Left ventricle myocardium superior (tissue), 1 donor: ENCODE measurements around the gene TMC3. TPM values are rescaled to one million over a fixed set of nuclear protein-coding genes. Genes with fewer than 3 reads are reported as not detected.
A peak's percentile ranks its signal among the peaks of the same experiment; 100 is the strongest.
"Not testable (repeated sequence)": the region's sequence is repeated elsewhere in the genome, so short reads cannot be mapped to it uniquely, and the experiment has no call there.

Source experiments
- ATAC-seq: fragments of 200-7000 bp; cut with Tn5 transposase; one replicate; pipeline ENCODE4 v1.9.1; 2020; ENCODE audit warnings: mild to moderate bottlenecking, moderate library complexity
- DNase-seq: peaks from one replicate; pipeline ENCODE4 v3.0.0-alpha.2; 2020
- intact Hi-C: fragments of 100-400 bp; cut with micrococcal nuclease; formaldehyde crosslinking; loops from one replicate; pipeline ENCODE4 v1.11.0; 2022
- total RNA-seq: library from RNA; stranded (reverse); fragmentation: NEBNext Ultra II Directional; extraction: Animal tissue kit (Norgen Biotek cat#: 25700); gene quantifications from one replicate; pipeline ENCODE4 v1.2.1, GENCODE V29; 2021
- donor health status: DM: no; HTN: yes; CAD: no; lungs with severe emphysema.

Gene TMC3
- total RNA-seq, 1 donor from 2014 or later, result not detected

DNA sequence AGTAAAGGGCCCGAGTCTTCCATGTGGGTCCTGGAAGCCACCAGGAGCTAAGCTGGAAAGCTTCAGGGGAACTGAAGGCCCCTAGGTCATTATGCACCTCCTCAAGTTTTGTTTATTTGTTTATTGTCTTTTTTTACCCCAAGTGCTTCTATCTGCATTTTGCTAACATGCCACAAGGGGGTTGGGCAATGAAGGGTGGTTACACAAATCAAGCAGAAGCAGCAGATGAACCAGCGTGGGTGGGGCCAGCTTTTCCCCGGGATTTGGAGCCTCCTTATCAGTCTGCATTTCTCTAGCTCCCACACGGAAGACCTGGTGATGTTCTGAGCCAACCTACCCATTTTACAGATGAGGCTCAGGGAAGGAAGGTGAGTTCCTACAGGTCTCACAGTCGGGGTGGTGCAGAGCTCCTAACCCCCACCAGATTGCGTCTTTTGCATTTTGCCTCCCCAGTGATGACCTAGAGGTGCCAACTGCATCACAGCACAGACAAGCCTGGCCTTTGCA lies 16.8 kb downstream of the TMC3 start:
- ATAC-seq (no peak), DNase-seq (no peak)
- intact Hi-C loops, result no loop called here

GRCh38 chr15:81356252-81356651 lies 17.8 kb downstream of the TMC3 start:
- ATAC-seq, result no peak

DNA sequence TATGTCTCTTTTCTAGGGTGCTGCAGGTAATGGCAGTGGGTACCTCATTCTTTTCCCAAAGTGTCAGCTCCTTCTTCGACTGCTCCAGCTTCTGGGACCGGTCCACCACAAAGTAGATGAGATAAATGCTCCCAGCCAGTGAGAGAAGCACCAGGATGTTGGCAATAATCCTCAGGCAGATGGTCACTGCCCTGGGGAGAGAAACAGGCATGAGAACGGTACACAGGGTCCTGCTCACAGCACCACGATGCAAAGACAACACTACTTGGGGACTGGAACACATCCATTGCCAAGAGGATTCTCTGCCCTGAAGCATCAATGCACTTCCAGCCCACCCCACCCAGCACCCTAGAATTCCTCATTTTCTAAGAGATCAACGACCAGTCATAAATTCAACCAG lies 22.4 kb downstream of the TMC3 start:
- DNase-seq (no peak), ATAC-seq (no peak)
- intact Hi-C loops, result no loop called here

More at GRCh38 chr15:81356252-81356651, 17.8 kb downstream of the TMC3 start:
- no peak for DNase-seq
- intact Hi-C loops, result no loop called here

DNA sequence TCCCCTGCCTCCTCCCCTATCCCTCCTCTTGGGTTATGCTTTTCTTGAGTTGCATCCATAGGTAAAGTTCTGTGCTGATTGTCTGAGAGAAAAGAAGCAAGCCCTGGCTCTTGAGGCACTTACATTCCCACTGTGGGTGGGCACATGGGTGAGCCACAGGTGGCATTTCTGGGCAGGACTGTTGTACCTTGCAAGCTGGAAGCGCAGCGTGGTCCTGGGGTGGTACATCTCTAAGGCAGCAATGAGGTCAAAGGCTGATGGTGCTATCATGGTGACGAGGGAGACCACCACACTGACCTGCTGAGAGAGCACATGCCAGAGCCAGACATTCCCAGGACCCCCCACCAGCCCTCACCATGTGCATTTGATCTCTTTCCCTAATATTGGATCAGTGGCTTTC lies 24.7 kb downstream of the TMC3 start:
- no peak for ATAC-seq
- intact Hi-C loops, result no loop called here
- DNase-seq, result no peak

GRCh38 chr15:81348691-81349090 lies 25.3 kb downstream of the TMC3 start:
- intact Hi-C loops, ATAC-seq, DNase-seq: not testable (repeated sequence)

- DNase-seq, result no peak
- no peak for ATAC-seq
- intact Hi-C loops, result no loop called here
Observed at GRCh38 chr15:81347910-81348309, 26.1 kb downstream of the TMC3 start.

GRCh38 chr15:81346611-81347010 lies 27.4 kb downstream of the TMC3 start:
- DNase-seq, result no peak
- intact Hi-C loops, result no loop called here
- no peak for ATAC-seq

- DNase-seq (no peak), ATAC-seq (no peak)
- intact Hi-C loops, result no loop called here
Observed at GRCh38 chr15:81343371-81343770, 30.6 kb downstream of the TMC3 start.

GRCh38 chr15:81341351-81341750 lies 32.7 kb downstream of the TMC3 start:
- intact Hi-C loops, result no loop called here
- ATAC-seq (no peak), DNase-seq (no peak)

GRCh38 chr15:81339851-81340250 lies 34.2 kb downstream of the TMC3 start:
- ATAC-seq (no peak), DNase-seq (no peak)
- intact Hi-C loops, result no loop called here

GRCh38 chr15:81339321-81339720 lies 34.7 kb downstream of the TMC3 start:
- DNase-seq (no peak), ATAC-seq (no peak)
- intact Hi-C loops, result no loop called here

DNA sequence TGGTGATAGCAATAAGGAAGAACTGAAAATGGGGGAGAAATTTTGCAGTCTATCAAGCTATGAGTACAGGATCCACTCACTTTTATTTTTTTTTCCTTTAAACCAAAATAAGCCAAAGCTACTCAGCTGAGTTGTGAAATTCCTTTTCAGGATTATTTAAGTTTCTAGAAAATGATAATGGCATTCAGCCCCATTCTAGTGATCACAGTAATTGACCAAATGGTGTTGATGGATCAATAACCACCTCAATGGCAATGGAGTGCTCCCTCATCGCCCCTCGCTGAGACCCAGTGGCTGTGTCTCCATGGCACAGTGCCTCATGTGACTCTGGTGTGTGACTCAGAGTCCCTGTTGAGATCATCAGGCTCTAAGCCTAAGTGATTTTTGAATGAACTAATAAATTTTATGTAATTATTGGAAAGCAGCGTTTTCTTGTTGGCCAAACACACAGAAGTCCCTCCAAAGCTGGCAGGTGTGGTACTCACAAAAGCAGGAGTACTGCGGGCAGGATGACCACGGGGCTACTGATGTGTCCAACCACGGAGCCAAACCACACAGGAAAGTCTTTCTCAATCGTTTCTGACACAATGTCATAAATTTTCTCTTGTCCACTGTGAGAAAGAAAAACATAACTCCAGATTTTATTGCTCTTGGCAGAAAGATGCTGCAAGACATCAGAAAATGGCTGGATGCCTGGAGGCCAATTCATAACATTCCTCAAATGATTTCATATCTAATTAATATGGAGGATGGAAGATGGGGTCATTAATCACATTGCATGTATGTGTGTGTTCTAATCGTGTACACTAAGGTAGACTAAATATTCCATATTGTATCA lies 35.6 kb downstream of the TMC3 start:
- ATAC-seq (peak; percentile 88), DNase-seq (peak; percentile 47)
- intact Hi-C loops, result no loop called here

- intact Hi-C loops, result no loop called here
- ATAC-seq, result peak; percentile 60
- DNase-seq, result no peak
Observed at GRCh38 chr15:81337713-81338157, 36.3 kb downstream of the TMC3 start.

GRCh38 chr15:81337241-81337640 lies 36.8 kb downstream of the TMC3 start:
- no peak for ATAC-seq
- DNase-seq, result no peak
- intact Hi-C loops, result no loop called here

DNA sequence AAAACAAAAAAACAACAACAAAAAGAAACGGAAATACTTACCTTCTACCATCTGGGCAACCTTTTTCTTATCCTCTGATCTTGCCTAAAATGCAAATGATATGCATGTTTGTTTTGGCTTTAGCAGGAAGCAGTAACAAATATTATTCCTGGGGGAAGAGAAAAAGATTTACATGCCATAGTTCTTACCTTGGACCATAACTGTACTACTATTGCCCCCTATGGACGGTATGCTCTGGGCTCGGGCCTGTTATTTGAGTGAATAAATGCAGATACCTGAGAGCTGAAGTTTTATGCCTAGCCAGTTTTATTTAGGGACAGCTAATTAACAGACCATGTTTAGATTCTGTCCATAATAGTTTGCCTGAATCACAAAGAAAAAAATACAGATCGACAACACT lies 37.4 kb downstream of the TMC3 start:
- intact Hi-C loops, result no loop called here
- ATAC-seq, result no peak
- DNase-seq, result no peak

DNA sequence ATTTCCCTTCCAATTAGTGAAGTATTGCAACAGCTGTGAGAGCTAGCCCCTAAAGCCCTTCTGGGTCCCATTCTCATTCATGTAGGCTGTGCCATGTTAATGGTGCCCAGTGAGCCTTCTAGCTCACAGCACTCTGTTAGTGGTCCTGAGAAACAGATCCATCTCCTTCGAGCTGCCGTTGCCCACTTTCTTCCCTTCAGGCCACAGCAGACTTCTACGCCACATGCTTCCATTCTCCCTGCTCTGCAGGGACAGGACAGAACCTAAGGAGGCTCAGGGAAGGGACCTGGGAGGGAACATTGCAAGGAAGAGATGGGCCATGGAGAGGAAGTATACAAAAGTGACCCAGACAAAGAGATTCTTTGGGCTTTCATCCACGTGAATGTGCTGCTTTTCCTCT lies 38.4 kb downstream of the TMC3 start:
- DNase-seq, result no peak
- intact Hi-C loops, result no loop called here
- no peak for ATAC-seq

DNA sequence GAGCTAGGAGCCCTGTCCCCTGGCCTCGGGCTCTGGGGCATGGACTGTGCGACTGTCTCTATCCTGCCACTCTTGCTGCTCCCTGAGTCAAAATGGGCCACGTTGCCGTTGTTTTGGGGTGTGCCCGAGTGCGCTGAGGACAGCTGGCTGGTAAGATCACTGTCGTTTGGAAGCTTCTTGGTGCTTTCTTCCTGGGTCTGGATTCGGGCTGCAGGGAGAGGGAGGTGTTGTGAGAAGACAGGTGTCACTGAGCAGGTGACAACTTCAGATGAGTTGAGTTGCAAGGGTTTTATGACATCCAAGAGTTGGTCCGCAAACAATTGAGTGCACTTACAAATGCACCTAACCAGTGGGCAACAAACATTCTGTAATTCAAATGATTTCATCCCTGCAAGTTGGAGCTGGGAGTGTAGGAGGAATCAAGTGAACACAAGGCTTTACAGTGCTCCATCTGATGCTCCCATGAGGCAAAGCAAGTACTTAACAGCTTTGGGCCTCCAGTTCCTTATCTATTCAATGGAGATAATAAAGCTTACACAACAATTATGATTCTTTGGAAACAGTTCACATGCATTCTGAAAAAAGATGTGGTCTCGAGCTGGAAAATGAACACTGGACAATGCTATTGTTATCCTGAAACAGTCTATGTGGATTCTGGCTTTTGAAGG lies 39.1 kb downstream of the TMC3 start:
- ATAC-seq, result peak; percentile 41
- no peak for DNase-seq
- intact Hi-C loops, result no loop called here

- DNase-seq, result no peak
- ATAC-seq, result no peak
- intact Hi-C loops, result no loop called here
Observed at GRCh38 chr15:81333363-81333762, 40.6 kb downstream of the TMC3 start.

DNA sequence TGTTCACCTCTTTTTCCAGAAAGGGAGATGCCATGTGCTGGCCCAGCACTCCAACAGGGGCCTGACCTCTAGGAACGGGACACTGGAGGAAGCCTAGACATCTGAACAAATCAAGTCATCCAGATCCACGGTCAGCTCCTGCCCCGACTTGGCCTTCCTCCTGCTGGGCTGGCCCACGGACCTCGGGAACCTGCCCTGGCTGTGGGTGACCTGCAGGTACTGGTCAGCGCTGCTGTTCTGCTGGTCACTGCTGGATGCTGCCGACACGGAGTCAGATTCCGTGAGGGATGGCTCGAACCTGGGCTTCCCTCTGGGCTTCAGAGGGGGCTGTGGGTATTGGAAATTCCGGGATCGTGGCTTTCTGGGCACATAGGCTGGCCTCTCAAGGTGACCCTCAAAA lies 41.7 kb downstream of the TMC3 start:
- DNase-seq, result no peak
- no peak for ATAC-seq
- intact Hi-C loops, result no loop called here

GRCh38 chr15:81331600-81331999 lies 42.4 kb downstream of the TMC3 start:
- no peak for DNase-seq
- intact Hi-C loops, result no loop called here
- ATAC-seq, result no peak
